VCaP (cell line): Measurements from ENCODE around the gene TSSC4.

Source experiments
- H3K27ac ChIP-seq: fragments of 450-650 bp; 2 replicates; pipeline ENCODE4 v1.5.1; 2017
- TF ChIP-seq, protein P1 (sequence below): fragments of 450-650 bp; conservative IDR thresholded peaks from 2 replicates; pipeline ENCODE4 v1.5.1; 2017; ENCODE audit warnings: mild to moderate bottlenecking, moderate library complexity

The TSSC4 gene

DNA sequence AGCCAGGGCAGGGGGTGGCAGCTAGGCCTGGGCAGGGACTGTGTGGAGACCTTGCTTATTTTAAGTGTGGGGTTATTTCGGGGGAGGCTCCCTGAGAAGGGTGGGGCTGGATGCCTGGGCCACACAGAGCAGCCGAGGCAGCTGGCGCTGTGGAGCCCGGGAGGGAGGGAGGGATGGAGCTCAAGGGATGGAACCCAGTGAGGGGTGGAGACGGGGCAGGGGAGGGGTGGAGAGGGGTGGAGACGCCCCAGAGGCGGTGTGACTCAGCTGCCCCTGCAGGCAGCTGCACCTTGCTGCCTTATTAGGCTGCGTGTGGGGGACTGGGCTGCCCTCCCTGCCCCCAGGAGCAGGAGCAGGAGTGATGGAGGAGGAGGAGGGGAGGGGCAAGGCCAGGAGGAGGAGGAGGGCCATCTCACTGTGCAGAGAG, 9.8 kb upstream of the TSSC4 start:
- H3K27ac ChIP-seq = no peak overlapping the region
- TF ChIP-seq, protein P1, sequence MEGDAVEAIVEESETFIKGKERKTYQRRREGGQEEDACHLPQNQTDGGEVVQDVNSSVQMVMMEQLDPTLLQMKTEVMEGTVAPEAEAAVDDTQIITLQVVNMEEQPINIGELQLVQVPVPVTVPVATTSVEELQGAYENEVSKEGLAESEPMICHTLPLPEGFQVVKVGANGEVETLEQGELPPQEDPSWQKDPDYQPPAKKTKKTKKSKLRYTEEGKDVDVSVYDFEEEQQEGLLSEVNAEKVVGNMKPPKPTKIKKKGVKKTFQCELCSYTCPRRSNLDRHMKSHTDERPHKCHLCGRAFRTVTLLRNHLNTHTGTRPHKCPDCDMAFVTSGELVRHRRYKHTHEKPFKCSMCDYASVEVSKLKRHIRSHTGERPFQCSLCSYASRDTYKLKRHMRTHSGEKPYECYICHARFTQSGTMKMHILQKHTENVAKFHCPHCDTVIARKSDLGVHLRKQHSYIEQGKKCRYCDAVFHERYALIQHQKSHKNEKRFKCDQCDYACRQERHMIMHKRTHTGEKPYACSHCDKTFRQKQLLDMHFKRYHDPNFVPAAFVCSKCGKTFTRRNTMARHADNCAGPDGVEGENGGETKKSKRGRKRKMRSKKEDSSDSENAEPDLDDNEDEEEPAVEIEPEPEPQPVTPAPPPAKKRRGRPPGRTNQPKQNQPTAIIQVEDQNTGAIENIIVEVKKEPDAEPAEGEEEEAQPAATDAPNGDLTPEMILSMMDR = no peak

DNA sequence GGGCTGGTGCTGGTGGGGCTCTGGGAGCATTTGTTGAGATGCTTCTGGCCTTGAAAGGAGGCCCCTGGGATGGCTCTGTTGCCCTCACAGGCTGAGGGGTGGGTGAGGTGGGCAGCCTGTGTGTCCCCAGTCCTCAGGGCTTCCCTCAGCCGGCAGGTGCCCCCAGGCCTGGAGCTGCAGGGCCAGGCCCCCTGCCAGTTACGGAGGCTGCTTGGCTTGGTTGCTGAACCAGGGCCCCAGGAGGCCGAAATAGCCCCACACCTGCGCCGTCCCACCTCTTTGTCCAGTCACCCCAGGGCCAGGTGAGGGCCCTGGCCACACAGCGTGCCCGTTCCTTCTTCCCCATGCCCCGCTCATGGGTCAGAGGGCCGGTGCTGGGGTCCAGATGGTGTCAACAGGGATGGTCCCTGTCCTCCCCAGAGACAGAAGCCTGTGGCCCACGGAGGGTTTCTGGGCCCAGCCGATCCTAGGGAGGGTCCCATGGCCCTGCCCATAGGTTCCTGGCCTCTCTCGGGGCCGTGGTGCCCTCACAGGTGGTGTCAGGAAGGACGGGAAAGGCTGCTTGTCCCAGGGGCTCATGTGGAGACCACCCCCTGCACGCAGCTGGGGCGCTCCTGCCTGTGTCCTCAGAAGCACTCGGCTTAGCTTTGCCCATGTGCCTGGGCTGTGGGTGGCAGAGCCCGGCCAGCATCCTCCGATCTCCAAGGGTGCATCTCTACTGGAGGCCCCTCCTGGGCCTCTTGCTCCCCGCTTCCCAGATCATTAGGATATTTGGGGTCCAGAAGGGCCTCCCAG, 9.2 kb upstream of the TSSC4 start:
- TF ChIP-seq, protein P1 = no peak

DNA sequence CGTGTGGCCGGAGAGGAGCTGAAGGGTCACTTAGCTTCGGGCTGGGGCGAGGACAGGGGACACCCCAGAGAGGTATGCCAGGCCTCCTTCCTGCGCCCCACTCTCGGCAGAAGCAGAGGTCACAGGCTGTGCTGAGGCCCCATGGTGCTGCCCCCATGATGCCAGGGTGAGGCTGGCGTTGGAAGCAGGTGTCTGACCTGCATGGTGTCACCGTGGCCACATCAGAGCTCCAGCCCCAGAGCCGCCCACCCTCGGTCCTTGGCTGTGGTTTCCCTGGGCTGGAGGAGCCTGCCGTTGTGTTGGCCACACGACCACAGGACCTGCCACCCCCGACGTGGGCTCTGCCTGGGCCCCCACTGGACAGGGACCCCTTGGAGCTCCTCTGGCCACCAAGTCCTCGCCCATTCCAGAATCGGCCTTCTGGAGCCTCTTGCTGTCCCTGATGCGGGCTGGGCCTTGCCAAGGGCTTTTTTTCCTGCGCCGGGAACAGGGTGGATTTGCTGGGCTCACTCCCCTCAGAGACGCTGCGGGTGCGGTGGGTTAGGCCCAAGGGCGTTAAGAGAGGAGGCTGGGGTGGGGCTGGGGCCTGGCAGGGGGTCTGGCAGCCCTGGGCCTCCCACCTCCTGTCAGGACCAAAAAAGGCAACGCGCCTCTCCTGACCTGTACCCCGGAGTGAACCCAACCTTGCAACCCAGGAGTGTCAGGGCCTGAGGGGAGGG, 8.2 kb upstream of the TSSC4 start:
- H3K27ac ChIP-seq = no peak overlapping the region
- TF ChIP-seq, protein P1 = no peak

More for the DNA sequence above, 9.2 kb upstream of the TSSC4 start:
- H3K27ac ChIP-seq = no peak overlapping the region

DNA sequence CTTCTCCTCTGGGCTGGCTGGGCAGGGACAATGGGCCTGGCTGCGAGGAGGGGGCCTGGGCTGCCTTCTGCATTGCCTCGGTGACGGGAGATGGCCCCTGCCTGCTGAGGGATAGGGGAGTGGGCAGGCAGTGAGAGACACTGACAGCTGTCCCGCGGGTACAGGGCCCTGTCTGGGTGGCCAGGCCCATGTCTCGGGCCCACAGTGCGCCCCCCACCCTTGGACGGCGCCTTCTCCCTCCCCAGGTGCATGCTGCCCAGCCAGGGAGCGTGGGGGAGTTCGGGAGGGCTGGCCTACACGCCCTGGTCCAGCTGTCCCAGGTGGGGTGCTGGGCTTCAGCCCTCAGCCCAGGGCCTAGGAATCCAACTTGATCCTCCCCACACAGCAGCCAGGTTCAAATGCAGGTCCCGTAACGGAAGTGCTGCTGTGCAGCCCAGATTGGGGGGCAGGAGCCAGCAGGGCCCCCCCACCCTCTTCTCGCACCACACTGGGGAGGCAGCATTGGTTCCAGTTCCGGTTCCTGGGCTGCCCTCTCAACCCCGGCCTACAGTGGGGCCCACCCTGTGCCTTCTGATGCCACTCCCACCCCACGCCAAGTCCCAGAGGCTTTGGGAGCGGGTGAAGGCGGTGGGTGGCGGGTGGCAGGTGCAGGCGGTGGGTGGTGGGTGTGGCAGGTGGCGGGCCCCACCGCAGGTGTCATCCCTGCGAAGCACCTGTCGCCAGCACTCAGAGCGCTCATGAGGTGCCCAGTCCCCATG, 7.3 kb upstream of the TSSC4 start:
- TF ChIP-seq, protein P1 = no peak

DNA sequence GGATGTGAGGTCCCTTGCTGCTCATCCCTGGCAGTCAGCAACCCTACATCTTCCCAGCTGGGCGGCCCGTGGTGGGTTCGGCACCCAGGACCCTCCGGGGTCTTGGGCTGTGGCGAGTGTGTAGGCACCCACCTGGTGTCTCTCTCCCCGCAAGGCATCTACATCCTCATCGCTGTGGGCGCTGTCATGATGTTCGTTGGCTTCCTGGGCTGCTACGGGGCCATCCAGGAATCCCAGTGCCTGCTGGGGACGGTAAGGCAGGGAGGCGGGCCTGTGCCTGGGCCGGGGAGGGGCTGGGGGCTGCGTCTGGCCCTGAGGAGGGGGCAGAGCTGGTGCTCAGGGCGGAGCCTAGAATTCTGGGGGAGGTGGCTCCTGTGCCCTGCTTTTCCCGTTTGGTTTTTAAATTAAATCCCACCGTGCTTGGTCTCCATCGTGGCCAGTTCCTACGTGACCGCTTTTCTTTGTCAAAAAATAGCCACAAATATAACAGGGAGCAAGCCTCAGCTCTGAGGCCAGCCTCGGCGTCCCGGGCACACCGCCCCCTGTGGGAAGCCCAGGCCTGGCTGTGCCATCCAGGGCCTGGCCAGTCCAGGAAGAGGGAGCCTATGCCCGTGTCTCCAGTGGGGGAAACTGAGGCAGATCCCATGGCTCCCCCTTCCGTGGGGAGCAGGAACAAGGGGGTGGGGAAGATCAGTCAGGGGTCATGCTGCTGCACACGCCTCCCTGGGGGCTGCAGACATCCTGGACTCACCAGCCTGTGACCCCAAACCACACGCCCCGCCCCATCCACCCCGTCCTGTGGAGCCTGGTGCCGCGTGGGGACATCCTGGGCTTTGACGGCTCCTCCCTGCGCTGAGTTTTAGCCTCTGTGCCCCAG, 6.4 kb upstream of the TSSC4 start:
- TF ChIP-seq, protein P1 = no peak
- no peak overlapping the region for H3K27ac ChIP-seq

More for the DNA sequence above, 7.3 kb upstream of the TSSC4 start:
- no peak overlapping the region for H3K27ac ChIP-seq

DNA sequence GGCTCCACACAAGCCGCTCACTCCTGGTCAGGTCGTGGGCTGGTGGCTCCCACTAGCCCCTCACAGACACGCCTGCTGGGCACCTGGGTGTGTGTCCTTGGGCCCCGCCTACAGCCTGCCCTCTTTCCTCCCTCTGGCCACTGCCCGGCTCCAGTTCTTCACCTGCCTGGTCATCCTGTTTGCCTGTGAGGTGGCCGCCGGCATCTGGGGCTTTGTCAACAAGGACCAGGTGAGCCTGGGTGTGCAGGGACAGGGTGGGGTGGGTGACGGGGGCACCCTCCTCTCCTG, 5.8 kb upstream of the TSSC4 start:
- TF ChIP-seq, protein P1 = no peak
- H3K27ac ChIP-seq = no peak overlapping the region
